Muscle of leg (tissue), 11 donors: ENCODE results near the gene CFD. TPM values are rescaled to one million over a fixed set of nuclear protein-coding genes. Genes with fewer than 3 reads are reported as not detected.

Source experiments
- DNase-seq: peaks from one replicate; pipeline ENCODE4 v3.0.0; 2013
- H3K27ac ChIP-seq: one replicate; pipeline ENCODE4 v1.5.1; 2013; ENCODE audit warnings: mild to moderate bottlenecking, low read length, control low read depth
- H3K27me3 ChIP-seq: one replicate; pipeline ENCODE4 v1.6.1; 2013; ENCODE audit warnings: low read length; ENCODE audit not compliant: control insufficient read depth, insufficient read depth
- H3K36me3 ChIP-seq: one replicate; pipeline ENCODE4 v1.6.1; 2013; ENCODE audit warnings: low read length; ENCODE audit not compliant: control insufficient read depth, insufficient read depth
- H3K4me1 ChIP-seq: one replicate; pipeline ENCODE4 v1.6.1; 2013; ENCODE audit warnings: low read length; ENCODE audit not compliant: control insufficient read depth, insufficient read depth
- H3K4me3 ChIP-seq: one replicate; pipeline ENCODE4 v1.5.1; 2013; ENCODE audit warnings: low read length, control low read depth
- H3K9me3 ChIP-seq: replicated peaks from 2 replicates; pipeline ENCODE4 v1.6.1; 2013; ENCODE audit warnings: low read depth, low read length; ENCODE audit not compliant: control insufficient read depth
- WGBS: methylation state at CpG from one replicate; pipeline ENCODE4 v1.1.5; 2013; ENCODE audit warnings: missing lambda C conversion rate; ENCODE audit not compliant: insufficient coverage; 5-methylcytosine and 5-hydroxymethylcytosine counted together
- polyA plus RNA-seq, 8 donors: library from polyadenylated mRNA; unstranded; fragments of 120-200 nt; gene quantifications; one replicate each; pipeline versions ENCODE4 v1.2.1 to v1.2.3, GENCODE V29; 2013; ENCODE audit warnings: inconsistent platforms in 1 of 8, low replicate concordance in 1 of 8; ENCODE audit not compliant: insufficient read length in 8 of 8, insufficient read depth in 1 of 8
- total RNA-seq: library from RNA; stranded (reverse); fragments of 120-200 nt; gene quantifications from one replicate; pipeline ENCODE4 v1.2.4, GENCODE V29; 2013

The CFD gene
- total and polyA plus RNA-seq, 9 donors, result 1.1 to 8.7 (median 1.9) TPM

DNA sequence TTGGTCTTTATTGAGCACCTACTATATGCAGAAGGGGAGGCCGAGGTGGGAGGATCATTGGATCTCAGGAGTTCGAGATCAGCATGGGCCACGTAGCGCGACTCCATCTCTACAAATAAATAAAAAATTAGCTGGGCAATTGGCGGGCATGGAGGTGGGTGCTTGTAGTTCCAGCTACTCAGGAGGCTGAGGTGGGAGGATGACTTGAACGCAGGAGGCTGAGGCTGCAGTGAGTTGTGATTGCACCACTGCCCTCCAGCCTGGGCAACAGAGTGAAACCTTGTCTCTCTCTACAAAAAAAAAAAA, 3.8 kb downstream of the CFD start:
- H3K4me1 ChIP-seq, result peaks cover 16% of the 10 kb centered on the region
- peaks cover 50% of the 10 kb centered on the region for H3K27me3 ChIP-seq
- peaks cover 11% of the 10 kb centered on the region for H3K36me3 ChIP-seq
- no peak for DNase-seq
- H3K9me3 ChIP-seq, result no peaks in the 10 kb centered on the region
- no peak overlapping the region for H3K27ac ChIP-seq
- no CpG with 5 or more reads among the region's 7 CpGs for WGBS
- no peak overlapping the region for H3K4me3 ChIP-seq

DNA sequence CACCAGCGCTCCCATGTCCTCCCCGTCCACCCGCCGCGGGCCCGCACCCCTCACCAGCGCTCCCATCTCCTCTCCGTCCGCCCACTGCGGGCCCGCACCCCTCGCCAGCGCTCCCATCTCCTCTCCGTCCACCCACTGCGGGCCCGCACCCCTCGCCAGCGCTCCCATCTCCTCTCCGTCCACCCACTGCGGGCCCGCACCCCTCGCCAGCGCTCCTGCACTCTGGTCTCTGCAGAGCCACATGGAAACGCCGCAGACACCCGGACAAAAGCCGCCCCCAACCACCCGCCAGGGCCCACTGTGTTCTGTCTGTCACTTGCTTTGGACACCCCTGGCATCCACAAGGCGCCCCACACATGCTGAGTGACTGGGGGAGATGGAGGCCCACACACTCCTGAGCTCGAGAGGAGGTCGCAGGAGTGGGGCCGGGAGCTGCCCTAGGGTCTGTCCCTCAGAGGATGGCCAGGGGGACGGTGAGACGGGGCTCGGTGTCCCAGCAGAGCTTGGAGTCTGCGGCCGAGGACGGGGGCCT, 7.4 kb downstream of the CFD start:
- 65% methylated on average over 29 of the region's 38 CpGs for WGBS
- peaks cover 43% of the 10 kb centered on the region for H3K36me3 ChIP-seq
- no peak overlapping the region for H3K27ac ChIP-seq
- DNase-seq, result no peak
- no peaks in the 10 kb centered on the region for H3K9me3 ChIP-seq
- H3K4me1 ChIP-seq, result peaks cover 24% of the 10 kb centered on the region
- no peak overlapping the region for H3K4me3 ChIP-seq
- H3K27me3 ChIP-seq, result peaks cover 18% of the 10 kb centered on the region

DNA sequence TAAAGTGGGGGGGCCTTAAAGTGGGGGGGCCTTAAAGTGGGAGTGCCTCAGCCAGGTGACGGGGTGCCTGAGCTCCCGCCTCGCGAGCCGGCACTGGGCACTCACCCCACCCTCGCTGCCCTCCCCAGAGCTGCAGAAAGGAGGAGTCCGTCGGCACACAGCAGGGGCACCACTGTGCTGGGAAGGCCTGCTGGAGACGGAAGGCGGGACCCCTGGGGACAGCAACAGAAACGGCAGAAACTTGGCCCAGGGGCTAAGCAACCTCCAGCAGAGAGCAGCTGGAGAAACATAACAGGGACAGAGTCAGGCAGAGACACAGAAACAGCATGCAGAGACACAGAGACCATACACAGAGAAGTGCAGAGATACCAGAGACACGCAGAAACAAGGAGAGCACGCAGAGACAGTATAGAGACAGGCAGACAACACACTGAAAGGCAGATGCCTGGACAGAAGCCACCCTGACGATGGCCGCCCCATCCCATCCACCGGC, 7.9 kb downstream of the CFD start:
- Histone ChIP-seq H3K9me3 (no peaks in the 10 kb centered on the region), H3K27me3 (peaks cover 14% of the 10 kb centered on the region), H3K4me3 (no peak overlapping the region), H3K36me3 (peaks cover 48% of the 10 kb centered on the region), H3K27ac (no peak overlapping the region), H3K4me1 (peaks cover 24% of the 10 kb centered on the region)
- 48% methylated on average over 6 of the region's 16 CpGs for WGBS
- peak; percentile 67 for DNase-seq

DNA sequence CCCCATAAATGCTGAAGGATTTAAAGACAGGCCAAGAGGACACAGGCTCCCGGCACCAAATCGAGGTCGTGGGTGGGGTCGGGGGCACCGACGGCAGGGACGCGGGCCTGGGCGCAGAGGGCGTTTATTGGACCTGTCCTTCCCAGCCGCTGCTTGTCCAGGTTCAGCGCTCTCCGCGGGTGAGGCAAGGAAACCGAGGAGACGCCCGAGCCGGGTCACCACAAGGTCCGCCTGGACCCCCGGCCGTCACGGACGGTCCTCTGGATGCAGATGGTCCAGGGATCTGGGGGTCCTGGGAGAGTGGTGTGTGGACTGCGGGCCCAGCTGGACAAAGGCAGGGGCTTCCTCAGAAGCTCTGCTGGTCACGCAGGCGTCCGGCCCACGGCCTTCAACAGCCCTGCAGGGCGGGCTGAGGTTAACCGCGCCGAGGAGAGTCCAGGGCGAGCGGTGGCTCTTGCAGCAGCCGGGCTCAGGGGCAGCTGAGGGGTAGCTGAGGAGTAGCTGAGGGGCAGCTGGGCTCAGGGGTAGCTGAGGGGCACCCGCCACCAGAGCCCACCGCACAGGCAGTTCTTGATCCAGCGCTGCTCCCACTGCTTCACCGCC, 8.5 kb downstream of the CFD start:
- H3K27me3 ChIP-seq, result peaks cover 8% of the 10 kb centered on the region
- peaks cover 49% of the 10 kb centered on the region for H3K36me3 ChIP-seq
- no peak overlapping the region for H3K4me3 ChIP-seq
- WGBS, result 92% methylated on average over 39 of the region's 39 CpGs
- H3K9me3 ChIP-seq, result no peaks in the 10 kb centered on the region
- no peak for DNase-seq
- peaks cover 20% of the 10 kb centered on the region for H3K4me1 ChIP-seq
- H3K27ac ChIP-seq, result no peak overlapping the region

DNA sequence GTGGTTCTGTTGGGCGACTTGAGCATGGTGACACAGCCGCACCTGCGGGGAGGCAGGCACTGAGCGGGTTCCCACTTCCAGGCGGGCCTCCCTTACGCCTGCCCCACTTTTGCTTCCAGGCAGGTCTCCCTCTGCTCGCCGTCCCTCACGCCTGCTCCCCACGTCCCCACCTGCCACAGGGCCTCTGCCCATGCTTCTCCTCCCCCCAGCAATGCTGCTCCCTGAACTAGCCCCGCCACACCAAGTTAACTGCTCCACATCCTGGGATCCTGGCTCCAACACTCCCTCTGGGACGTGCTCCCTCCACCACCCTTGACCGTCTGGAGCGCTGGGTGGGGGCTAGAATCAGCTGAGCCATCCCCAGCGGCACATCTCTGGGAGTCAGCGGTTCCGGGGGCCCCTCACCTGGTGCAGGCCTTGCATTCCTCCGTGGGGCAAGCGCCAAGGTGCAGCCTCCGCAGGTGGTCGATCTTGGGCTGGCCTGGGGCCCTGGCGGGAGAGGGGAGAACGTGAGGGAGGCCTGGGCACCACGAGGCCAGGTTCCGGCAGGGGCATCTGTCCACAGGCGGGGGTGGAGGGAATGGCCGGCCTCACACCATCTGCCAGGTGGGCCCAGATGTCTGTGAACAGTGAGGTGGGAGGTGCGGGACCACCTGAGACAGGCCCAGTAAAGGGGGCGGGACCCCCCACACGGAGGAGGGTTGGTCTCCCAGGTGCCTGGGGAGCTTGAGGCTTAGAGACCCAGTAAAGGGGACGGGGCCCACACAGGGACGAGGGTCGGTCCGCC, 9.2 kb downstream of the CFD start:
- Histone ChIP-seq H3K4me1 (peaks cover 20% of the 10 kb centered on the region), H3K27me3 (peaks cover 1% of the 10 kb centered on the region), H3K36me3 (peaks cover 53% of the 10 kb centered on the region), H3K27ac (peak overlapping the region; percentile 16), H3K9me3 (no peaks in the 10 kb centered on the region), H3K4me3 (no peak overlapping the region)
- WGBS, result 89% methylated on average over 34 of the region's 34 CpGs
- no peak for DNase-seq

DNA sequence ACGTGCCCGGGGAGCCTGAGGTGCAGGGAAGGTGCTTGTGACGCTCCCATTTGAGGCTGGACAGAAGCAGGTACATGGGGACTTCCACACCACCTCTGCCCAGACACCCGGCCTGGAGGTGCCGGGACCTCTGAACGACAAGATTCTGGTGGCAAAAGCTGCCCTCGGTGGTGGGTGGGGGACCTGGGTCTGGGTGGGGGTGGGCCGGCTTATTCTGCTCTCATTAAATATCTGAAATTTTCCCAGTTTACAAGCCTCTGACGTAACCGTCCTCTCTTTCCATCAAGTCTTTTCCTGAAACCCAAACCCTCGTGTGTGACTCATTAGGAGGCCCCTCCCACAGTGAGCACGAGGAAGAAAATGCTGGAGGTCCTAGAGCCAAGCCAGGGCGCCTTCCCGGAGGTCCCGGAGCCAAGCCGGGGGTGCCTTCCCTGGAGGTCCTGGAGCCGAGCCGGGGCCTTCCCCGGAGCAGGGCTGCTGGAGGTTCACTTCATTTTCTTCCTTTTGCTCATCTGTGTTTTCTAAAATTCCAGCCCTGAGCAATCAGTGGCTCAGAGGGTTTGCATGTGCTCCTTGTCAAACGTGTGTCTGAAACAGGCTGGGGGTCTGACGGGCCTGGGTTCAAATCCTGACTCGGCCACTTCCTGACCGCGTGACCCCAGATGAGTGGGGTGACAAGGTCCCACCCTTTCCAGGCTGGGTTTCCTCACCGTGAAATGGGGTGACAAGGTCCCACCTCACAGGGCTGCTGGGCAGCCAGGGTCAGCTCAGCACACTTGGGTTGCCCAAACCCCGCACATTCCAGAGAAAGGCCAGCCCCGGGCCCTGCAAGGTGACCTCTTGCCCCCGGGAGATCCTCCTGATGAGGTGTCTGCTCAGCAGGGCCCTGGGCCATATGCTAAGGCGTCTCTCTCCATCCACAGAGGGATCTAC, 10.0 kb downstream of the CFD start:
- 50% methylated on average over 24 of the region's 29 CpGs for WGBS
- H3K27ac ChIP-seq, result peak overlapping the region; percentile 71
- H3K36me3 ChIP-seq, result peaks cover 60% of the 10 kb centered on the region
- H3K27me3 ChIP-seq, result no peaks in the 10 kb centered on the region
- no peaks in the 10 kb centered on the region for H3K9me3 ChIP-seq
- no peak overlapping the region for H3K4me3 ChIP-seq
- DNase-seq, result peak; percentile 93
- H3K4me1 ChIP-seq, result peaks cover 20% of the 10 kb centered on the region

DNA sequence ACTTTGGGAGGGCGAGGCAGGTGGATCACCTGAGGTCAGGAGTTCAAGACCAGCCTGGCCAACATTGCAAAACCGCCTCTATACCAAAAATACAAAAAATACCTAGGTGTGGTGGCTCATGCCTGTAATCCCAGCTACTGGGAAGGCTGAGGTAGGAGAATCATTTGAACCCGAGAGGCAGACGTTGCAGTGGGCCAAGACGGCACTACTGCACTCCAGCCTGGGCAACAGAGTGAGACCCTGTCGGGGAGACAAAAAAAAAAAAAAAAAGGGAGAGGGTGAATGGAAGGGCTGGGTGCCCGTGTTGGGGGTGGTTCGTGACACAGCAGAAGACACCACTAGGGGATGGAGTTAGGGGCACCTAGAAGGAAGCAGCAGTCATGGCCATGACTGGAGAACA, 10.8 kb downstream of the CFD start:
- Histone ChIP-seq H3K27me3 (no peaks in the 10 kb centered on the region), H3K4me3 (no peak overlapping the region), H3K4me1 (peaks cover 21% of the 10 kb centered on the region), H3K9me3 (no peaks in the 10 kb centered on the region), H3K27ac (no peak overlapping the region), H3K36me3 (peaks cover 67% of the 10 kb centered on the region)
- WGBS, result 84% methylated on average over 5 of the region's 8 CpGs
- no peak for DNase-seq

DNA sequence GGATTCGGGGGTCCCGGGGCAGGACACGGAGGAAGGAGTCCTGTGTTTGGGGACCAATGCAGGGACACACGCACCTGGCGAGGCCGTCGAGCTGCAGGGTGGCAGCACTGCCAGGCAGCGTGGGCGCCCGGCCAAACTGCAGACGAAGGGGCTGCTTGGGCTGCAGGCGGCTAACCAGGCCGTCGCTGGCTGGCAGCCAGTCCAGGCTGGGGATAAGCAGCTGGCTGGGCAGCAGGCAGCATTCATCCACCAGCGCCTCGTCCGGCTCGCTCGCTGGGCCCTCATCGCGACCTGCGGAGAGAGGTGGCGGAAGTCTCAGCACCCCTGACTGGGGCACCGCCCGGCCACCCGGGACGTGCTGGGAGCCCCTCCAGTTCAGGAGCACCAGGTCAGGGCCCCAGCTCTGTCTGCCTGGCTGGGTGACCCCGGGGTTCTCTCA, 11.5 kb downstream of the CFD start:
- peaks cover 24% of the 10 kb centered on the region for H3K4me1 ChIP-seq
- H3K9me3 ChIP-seq, result no peaks in the 10 kb centered on the region
- no peak overlapping the region for H3K27ac ChIP-seq
- peak; percentile 81 for DNase-seq
- no peak overlapping the region for H3K4me3 ChIP-seq
- H3K27me3 ChIP-seq, result no peaks in the 10 kb centered on the region
- peaks cover 73% of the 10 kb centered on the region for H3K36me3 ChIP-seq
- WGBS, result 64% methylated on average over 28 of the region's 28 CpGs

DNA sequence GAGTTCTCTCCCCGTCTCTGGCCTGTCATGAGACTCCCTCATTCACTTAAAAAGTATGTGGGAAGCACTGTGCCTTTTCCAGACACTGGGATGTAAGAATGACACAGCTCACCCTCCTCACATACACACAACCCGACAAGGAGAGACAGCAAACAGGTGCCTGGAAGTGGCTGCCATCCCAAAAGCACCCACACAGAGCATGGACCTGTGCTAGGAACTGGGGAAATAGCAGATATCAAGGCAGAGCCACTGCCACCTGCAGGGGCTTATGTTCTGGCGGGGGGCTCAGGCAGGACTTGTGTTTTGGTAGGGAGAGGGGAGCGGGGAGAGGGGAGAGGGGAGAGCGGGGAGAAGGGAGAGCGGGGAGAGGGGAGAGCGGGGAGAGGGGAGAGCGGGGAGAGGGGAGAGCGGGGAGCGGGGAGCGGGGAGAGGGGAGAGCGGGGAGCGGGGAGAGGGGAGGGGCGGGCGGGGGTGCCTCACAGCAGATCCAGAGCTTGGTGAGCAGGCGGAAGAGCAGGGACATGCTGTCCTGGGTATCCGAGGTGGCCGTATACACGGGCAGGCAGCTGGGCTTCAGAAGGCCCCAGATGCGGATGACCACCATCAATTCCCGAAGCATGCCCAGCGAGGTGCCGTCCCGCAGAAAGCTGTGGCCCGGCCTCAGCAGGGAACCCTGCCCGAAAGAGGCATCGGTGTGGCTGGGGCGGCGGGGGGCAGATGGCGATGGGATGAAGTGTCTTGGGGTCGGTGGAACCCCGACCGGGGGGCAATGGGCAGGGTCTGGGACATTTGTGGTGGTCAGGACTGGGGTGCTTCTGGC, 12.2 kb downstream of the CFD start:
- Histone ChIP-seq H3K4me1 (peaks cover 24% of the 10 kb centered on the region), H3K9me3 (no peaks in the 10 kb centered on the region), H3K4me3 (no peak overlapping the region), H3K36me3 (peaks cover 80% of the 10 kb centered on the region), H3K27ac (no peak overlapping the region), H3K27me3 (no peaks in the 10 kb centered on the region)
- DNase-seq, result no peak
- 79% methylated on average over 18 of the region's 33 CpGs for WGBS
